Stimulated activated CD4-positive, alpha-beta T cell treated with anti-CD3 and anti-CD28 coated beads, TNF-alpha, amount 100 ng/mL, for 24 hours (primary cell): ENCODE measurements around the gene KCND2.

Experiments
- DNase-seq, 3 experiments: peaks; one replicate each; pipeline ENCODE4 v3.0.0-alpha.2; 2020; ENCODE audit warnings: low read depth in 3 of 3

KCND2 gene

DNA sequence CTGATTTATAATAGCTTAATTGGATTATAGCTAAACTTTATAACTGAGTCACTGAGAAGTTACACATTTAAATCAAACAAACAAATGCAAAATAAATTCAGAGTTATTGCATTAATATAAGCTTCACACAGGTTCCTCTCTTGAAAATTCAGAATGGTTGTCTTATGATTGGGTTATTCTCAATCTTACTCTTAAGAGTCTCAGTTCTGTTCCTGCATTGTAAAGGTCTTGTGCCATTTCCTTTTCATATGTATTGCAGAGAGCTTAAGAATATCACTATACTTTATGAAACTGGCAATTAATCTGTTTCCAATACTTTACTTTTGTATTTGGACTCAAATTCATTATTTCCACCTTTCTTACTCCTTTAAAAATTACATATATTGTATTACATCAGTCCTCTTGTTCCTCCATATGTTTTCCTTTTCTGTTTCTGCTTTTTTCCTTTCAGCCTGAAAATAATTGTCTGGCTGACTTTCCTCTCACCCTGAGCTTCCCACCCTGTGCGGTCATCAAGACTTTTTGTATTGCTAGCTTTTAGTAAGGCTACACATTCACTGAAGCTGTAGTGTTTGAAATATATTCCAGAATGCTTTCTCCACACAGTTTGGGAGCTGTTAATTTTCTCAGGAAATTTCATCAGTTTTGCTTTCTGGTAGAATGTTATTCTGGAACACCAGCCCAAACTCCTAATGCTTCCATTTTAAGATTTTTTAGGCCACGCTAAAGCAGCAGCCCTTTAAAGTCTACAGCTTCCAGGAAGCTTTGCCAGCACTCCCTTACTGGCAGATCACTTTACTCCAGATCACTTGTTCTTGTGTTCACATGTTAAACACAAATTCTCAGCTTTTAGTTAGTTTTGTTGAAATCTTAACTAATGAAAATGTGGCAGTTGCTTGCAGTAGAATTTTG is 139.4 kb downstream of the KCND2 start:
- no peak for DNase-seq

GRCh38 chr7:120413164-120413563 is 140.2 kb downstream of the KCND2 start:
- no peak for DNase-seq

DNA sequence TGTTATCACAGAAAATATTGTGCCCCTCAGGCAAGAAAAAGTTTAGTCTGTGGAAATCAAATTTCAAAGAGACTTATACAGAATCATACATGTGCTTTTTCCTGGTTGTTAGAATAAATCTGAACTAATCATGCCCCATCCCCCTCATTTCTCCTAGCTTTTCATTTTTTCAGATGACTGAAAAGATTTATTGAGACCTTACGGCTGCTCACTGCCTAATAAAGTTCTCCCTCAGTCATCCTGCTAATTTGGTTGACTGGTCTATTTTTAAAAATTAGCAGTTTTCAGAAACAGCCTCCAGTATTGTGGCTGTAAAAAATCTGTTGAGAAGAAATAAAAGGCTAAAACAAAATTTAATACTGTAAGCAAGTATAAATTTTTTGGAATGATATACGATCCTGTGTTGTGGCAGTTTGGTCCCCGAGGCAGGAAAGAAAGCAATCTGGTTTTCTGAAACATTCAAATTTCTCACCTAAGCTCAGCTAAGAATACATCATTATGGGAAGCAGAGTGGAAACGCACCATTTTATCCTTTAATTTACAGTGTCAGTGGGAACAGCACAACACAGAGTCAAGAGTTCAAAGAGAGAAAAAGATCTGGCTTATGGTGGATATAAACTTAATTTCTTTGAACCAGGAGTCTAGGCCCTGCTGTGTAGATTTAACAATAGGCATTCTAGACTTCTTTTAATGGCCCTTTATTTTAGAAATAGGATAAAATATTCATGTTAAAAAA is 144.4 kb downstream of the KCND2 start:
- DNase-seq: no peak

GRCh38 chr7:120421151-120421651 is 148.2 kb downstream of the KCND2 start:
- DNase-seq: no peak

DNA sequence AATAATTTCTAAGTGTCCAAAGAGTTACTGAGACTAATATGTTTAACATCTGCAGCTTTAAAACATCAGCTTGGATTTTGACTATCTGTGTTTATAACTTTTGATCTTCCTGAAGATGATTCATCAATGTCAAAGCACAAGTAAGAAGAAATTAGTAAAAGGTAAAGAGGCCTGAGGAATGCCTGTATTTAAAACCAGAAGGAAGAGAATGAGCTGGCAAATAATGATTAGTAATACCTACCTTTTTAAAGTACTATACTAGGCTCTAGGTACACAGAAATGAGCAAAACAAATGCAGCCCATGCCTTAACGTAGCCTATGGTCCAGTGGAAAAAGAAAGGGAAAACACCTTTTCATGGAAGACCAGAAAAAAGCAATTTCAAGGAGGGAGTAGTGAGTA is 158.0 kb downstream of the KCND2 start:
- no peak for DNase-seq

DNA sequence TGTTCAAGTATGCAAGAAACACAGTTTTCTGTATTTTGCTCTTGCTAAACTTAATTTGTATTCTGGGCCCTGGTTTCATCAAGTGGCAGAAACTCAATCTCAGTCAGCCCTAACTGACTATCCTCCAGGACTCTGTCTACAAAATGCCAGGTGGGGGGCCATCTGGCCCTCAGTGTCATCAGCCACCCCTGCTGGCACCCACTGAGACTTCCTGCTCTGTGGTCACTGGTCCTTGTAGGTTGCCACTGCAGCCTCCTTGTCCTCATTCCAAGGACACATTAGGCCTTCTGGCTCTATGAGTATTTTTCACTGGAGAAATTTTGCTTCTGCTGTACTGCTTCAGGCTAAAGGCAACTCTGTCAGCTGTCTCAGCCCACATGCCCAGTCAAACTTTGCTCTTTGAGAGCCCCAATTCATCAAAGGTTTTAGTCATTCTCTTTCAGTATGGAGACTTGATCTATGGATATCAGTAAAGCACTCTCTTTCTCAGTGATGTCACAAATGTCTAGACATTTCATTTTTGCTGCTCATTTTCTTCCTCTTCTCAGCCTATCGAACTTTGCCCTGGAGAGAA is 163.6 kb downstream of the KCND2 start:
- DNase-seq: no peak

- DNase-seq: no peak
Observed at GRCh38 chr7:120441850-120442249, 168.9 kb downstream of the KCND2 start.

DNA sequence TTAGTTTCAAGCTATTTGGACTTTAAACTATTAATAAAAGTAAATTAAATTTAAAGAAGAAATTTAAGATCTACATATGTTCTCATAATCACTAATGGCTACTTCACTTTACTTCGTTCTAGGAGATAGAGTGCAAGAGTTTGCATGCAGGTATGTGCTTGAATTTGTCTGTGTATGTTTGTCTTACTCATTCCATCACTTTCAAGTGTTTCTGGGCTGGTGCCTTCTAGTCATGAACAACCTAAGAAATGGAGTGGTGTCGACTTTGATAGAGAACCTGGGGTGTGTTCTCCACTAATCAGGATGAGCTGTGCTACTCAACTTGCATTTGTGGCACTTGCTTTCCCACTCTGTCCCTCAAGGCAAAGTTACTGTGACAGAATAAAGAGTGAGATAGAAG is 169.9 kb downstream of the KCND2 start:
- no peak for DNase-seq

GRCh38 chr7:120444650-120445049 is 171.7 kb downstream of the KCND2 start:
- no peak for DNase-seq

DNA sequence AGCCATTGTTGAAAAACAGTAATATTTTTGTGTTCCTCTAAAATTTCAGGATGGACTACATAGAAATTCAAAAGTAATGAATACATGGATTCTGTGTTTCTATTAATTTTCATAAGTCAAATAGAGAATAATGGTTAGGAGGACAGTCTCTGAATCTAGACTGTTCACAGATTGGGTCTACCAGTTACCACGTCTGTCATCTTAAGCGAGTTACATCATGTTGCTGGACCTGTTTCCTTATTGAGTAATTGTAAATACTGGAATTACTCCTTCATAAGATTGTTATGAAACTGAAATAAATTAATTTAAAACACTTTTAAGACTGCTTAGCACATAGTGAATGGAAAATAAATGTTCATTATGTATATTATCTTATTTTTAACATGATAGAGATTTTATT is 172.3 kb downstream of the KCND2 start:
- no peak for DNase-seq

GRCh38 chr7:120452665-120453064 is 179.7 kb downstream of the KCND2 start:
- DNase-seq: no peak

GRCh38 chr7:120456699-120457098 is 183.7 kb downstream of the KCND2 start:
- no peak for DNase-seq

GRCh38 chr7:120460949-120461348 is 188.0 kb downstream of the KCND2 start:
- no peak for DNase-seq

GRCh38 chr7:120462991-120463390 is 190.0 kb downstream of the KCND2 start:
- no peak for DNase-seq

- DNase-seq: no peak
Observed at GRCh38 chr7:120464104-120464503, 191.1 kb downstream of the KCND2 start.

GRCh38 chr7:120467676-120468075 is 194.7 kb downstream of the KCND2 start:
- no peak for DNase-seq

GRCh38 chr7:120468611-120469010 is 195.6 kb downstream of the KCND2 start:
- DNase-seq: no peak

DNA sequence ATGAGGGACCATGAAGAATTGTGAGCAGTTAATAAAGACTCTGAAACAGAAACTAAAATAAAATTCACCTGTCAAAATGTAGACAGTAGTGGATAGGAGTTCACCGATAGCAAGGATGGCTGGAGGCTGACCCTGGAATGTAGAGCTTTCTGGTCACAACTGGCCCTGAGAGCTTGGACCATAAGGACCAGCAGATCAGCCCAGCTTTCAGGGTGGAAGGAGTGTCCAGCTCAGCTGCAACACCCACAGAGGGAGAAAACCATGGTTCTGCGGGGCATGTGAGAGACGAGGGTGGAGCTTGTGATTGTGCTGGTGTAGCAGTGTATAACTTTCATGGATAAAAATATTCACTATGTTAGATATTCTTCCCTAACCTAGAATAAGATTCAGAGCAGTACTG is 199.9 kb downstream of the KCND2 start:
- DNase-seq: no peak

DNA sequence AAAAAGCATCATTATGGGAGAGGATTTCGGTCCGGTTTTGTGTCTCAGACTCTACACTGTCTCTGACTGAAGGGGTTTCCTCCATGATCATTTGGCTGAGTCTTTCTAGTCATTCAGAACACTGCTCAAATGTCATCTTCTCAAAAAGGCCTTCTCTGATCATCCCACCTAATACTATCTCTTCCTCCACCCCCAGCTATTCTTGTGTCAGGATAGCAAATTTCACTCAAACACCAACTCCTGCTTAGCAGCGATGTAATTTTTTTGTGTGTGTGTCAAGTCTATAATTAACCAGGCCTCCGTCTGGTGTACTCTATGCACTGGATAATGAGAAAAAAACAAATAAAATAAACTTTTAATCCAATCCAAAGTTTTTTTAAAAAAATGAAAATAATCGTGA is 200.4 kb downstream of the KCND2 start:
- no peak for DNase-seq

GRCh38 chr7:120475994-120476393 is 203.0 kb downstream of the KCND2 start:
- no peak for DNase-seq

DNA sequence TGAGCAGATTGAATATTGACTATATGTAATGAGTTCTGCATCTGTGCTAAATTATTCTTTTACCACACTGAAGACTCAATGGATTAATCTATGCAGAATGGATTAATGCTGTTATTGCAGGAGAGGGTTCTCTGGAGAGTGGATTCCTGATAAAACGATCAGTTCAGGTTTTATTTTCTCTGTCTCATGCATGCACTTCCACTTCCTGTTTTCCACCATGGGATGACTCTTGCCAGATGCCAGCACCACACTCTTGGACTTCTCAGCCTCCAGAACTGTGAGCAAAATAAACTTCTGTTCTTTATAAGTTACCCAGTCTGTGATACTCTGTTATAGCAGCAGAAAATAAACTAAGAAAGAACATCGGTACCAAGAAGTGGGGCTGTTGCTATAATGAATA is 207.5 kb downstream of the KCND2 start:
- DNase-seq: no peak

GRCh38 chr7:120480930-120481329 is 208.0 kb downstream of the KCND2 start:
- no peak for DNase-seq

DNA sequence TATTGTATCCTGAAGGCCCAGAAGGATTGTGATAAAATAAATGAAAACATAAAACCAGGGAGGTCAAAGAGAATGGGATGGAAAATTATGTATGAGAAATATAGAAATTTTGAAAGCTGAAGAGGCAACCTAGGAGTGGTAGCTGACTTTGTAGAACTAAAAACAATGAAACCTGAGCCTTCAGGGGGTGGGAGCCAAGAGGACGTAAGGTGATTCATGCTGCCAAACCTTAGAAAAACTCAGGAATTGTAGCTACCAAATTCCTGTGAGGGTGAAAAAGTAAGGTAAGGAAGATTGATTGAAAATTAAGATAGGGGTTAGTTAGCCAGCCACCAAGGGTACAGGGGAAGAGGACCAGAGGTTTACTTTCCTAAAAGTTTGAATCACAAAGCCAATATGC is 213.2 kb downstream of the KCND2 start:
- DNase-seq: no peak
